CD14-positive monocyte (primary cell): ENCODE data around the gene TPX2. TPM values are rescaled to one million over a fixed set of nuclear protein-coding genes. Genes with fewer than 3 reads are reported as not detected.
"Not testable (repeated sequence)": the region's sequence is repeated elsewhere in the genome, so short reads cannot be mapped to it uniquely, and the experiment has no call there.

Experiments
- DNase-seq, 3 donors: peaks; one replicate each; pipeline ENCODE4 v3.0.0-alpha.2; 2011 to 2022
- H2AFZ ChIP-seq: 2 replicates; pipeline ENCODE4 v1.6.0; 2012; ENCODE audit warnings: mild to moderate bottlenecking, low read depth, low read length, inconsistent platforms; ENCODE audit not compliant: insufficient read depth, poor library complexity, severe bottlenecking
- H3K27ac ChIP-seq, 2 donors: 1 replicate in 1 of 2; 2 replicates in 1 of 2; pipeline ENCODE4 v1.5.1; 2012 to 2013; ENCODE audit warnings: low read length in 2 of 2, control low read depth in 1 of 2, inconsistent platforms in 1 of 2, low read depth in 1 of 2, mild to moderate bottlenecking in 1 of 2
- H3K27me3 ChIP-seq, 2 donors: one replicate each; pipeline versions ENCODE4 v1.6.0 to v1.6.1; 2011 to 2013; ENCODE audit warnings: low read length in 2 of 2; ENCODE audit not compliant: control insufficient read depth in 2 of 2, insufficient read depth in 2 of 2
- H3K36me3 ChIP-seq, 2 donors: replicated peaks in 1 of 2; 1 replicate in 1 of 2; 2 replicates in 1 of 2; pipeline versions ENCODE4 v1.5.1 to v1.6.1; 2012 to 2013; ENCODE audit warnings: low read length in 2 of 2, control low read depth in 1 of 2, inconsistent platforms in 1 of 2, mild to moderate bottlenecking in 1 of 2; ENCODE audit not compliant: insufficient read depth in 2 of 2, control insufficient read depth in 1 of 2
- H3K4me1 ChIP-seq, 2 donors: 1 replicate in 1 of 2; 2 replicates in 1 of 2; pipeline versions ENCODE4 v1.5.1 to v1.6.1; 2012 to 2013; ENCODE audit warnings: low read length in 2 of 2, control low read depth in 1 of 2, inconsistent platforms in 1 of 2, mild to moderate bottlenecking in 1 of 2, moderate library complexity in 1 of 2; ENCODE audit not compliant: insufficient read depth in 2 of 2, control insufficient read depth in 1 of 2
- H3K4me2 ChIP-seq: replicated peaks from 2 replicates; pipeline ENCODE3; 2012; ENCODE audit warnings: low read length, moderate library complexity, mild to moderate bottlenecking; ENCODE audit not compliant: poor library complexity, severe bottlenecking; ENCODE audit errors: extremely low read depth
- H3K4me3 ChIP-seq, 3 experiments: fragments of 200-600 bp in 1 of 3; sonication (generic) in 1 of 3; replicated peaks in 1 of 3; 1 replicate in 2 of 3; 2 replicates in 1 of 3; pipeline ENCODE4 v1.5.1; 2011 to 2013; ENCODE audit warnings: low read length in 3 of 3, mild to moderate bottlenecking in 3 of 3, control low read depth in 2 of 3, low read depth in 2 of 3, inconsistent platforms in 1 of 3, moderate library complexity in 1 of 3
- H3K79me2 ChIP-seq: 2 replicates; pipeline ENCODE4 v1.6.0; 2012; ENCODE audit warnings: mild to moderate bottlenecking, control low read depth, inconsistent platforms, low read length, moderate library complexity; ENCODE audit not compliant: insufficient read depth
- H3K9ac ChIP-seq: 2 replicates; pipeline ENCODE4 v1.6.0; 2017; ENCODE audit warnings: low read length, mild to moderate bottlenecking; ENCODE audit not compliant: insufficient read depth, poor library complexity, severe bottlenecking
- H3K9me3 ChIP-seq, 2 donors: replicated peaks in 1 of 2; 1 replicate in 1 of 2; 2 replicates in 1 of 2; pipeline versions ENCODE4 v1.5.1 to v1.6.1; 2012 to 2013; ENCODE audit warnings: low read length in 2 of 2, control low read depth in 1 of 2; ENCODE audit not compliant: control insufficient read depth in 1 of 2, insufficient read depth in 1 of 2
- H4K20me1 ChIP-seq: 2 replicates; pipeline ENCODE4 v1.6.0; 2012; ENCODE audit warnings: mild to moderate bottlenecking, low read length, control low read depth, moderate library complexity; ENCODE audit not compliant: insufficient read depth
- H3K27ac Mint-ChIP-seq, 7 donors: one replicate each; pipeline ENCODE4 v1.8.0; 2020; ENCODE audit warnings: mild to moderate bottlenecking in 7 of 7, mixed read lengths in 7 of 7, moderate library complexity in 6 of 7, inconsistent platforms in 2 of 7
- H3K27me3 Mint-ChIP-seq, 3 donors: one replicate each; pipeline ENCODE4 v1.8.0; 2021 to 2022; ENCODE audit warnings: low read depth in 3 of 3, mild to moderate bottlenecking in 3 of 3, mixed read lengths in 3 of 3, moderate library complexity in 3 of 3, inconsistent platforms in 1 of 3
- H3K36me3 Mint-ChIP-seq, 2 donors: one replicate each; pipeline ENCODE4 v1.8.0; 2020; ENCODE audit warnings: mixed read lengths in 2 of 2, inconsistent platforms in 1 of 2, mild to moderate bottlenecking in 1 of 2
- H3K4me1 Mint-ChIP-seq: one replicate; pipeline ENCODE4 v1.8.0; 2020; ENCODE audit warnings: mild to moderate bottlenecking, mixed read lengths
- H3K4me3 Mint-ChIP-seq, 2 donors: one replicate each; pipeline ENCODE4 v1.8.0; 2020; ENCODE audit warnings: mild to moderate bottlenecking in 2 of 2, mixed read lengths in 2 of 2, moderate library complexity in 1 of 2
- H3K9me3 Mint-ChIP-seq, 7 donors: one replicate each; pipeline ENCODE4 v1.8.0; 2020 to 2022; ENCODE audit warnings: mixed read lengths in 7 of 7, mild to moderate bottlenecking in 6 of 7, moderate library complexity in 6 of 7, inconsistent platforms in 2 of 7
- WGBS: methylation state at CpG from one replicate; pipeline ENCODE4 v1.1.5; 2013; ENCODE audit warnings: missing lambda C conversion rate; ENCODE audit not compliant: insufficient coverage; 5-methylcytosine and 5-hydroxymethylcytosine counted together
- intact Hi-C, 2 donors: fragments of 100-400 bp; cut with micrococcal nuclease; formaldehyde crosslinking; loops; one replicate each; pipeline versions ENCODE4 v1.15.0 to v1.15.1; 2023
- polyA plus RNA-seq, 3 donors: library from polyadenylated mRNA; depleted of rRNA in 1 of 3; unstranded in 2 of 3; stranded (reverse) in 1 of 3; fragments of 300-500 nt in 2 of 3; fragments of >200 nt in 1 of 3; fragmentation: Illumina TruSeq in 2 of 3; gene quantifications; 1 replicate in 2 of 3; 2 replicates in 1 of 3; pipeline ENCODE4 v1.2.3, GENCODE V29; 2012 to 2021
- TF ChIP-seq, protein P1 (sequence below): fragments of 200-600 bp; IDR thresholded peaks from one replicate; pipeline ENCODE4 v1.8.0; 2022; ENCODE audit warnings: antibody characterized with exemption, mild to moderate bottlenecking

TPX2 gene
- polyA plus RNA-seq, 3 donors: 0.06 TPM; not detected in 2

DNA sequence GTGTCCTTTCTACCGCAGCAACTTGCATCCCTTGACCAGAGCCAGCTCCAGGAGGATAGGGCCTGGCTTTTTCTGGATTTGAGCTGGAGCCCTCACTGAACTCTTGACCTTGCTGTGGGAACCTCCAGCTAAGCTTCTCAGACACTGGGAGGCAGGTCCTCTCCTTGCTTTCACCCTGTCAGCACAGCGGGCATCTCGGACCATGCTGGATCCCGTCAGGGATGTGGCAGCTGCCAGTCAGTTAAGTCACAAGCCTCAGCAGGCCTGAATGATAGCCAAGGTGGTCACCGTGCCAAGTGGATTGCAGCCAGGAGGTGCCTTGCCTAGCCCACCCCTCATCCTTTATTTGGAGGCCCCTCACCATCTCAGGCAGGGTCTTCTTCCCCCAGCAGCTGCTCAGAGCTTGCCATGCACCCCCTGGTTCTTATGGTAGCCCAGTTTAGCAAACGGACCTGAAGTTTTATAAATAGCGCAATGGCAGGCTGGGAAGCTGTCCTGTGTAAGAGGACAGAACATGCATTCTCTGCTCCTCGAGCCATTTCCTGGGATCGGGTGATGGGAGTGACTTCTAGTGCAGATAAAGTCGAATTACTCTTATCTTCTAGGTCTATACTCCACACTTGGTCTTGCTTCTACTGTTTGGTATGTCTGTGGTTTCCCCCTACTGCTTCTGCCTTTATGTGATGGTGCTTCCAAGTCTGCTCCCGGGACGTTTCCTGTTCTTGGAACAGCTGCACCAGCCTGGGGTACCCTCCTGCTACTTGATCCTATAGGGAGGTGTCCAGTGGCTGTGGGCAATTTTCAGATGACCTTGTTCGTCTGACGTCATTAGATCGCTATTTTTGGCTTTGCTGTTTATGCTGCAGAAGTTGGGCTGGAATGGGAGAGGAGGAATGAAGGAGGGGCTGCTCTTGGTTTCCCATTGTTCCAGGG is 73.0 kb downstream of the TPX2 start:
- Histone ChIP-seq H3K4me3 (no peak overlapping the region), H3K9me3 (no peaks in the 10 kb centered on the region), H3K27me3 (no peaks in the 10 kb centered on the region), H3K4me2 (no peak overlapping the region), H3K4me1 (peaks cover 7 to 10% of the 10 kb centered on the region in 2 donors), H3K79me2 (no peaks in the 10 kb centered on the region), H3K27ac (no peak overlapping the region), H3K36me3 (peaks cover 3 to 15% of the 10 kb centered on the region in 2 donors), H3K9ac (no peak overlapping the region), H2AFZ (no peak overlapping the region), H4K20me1 (no peaks in the 10 kb centered on the region)
- H3K27me3 Mint-ChIP-seq: peaks cover 1 to 3% (median 2%) of the 10 kb centered on the region in 3 donors
- H3K4me3 Mint-ChIP-seq: no peak overlapping the region
- no peaks in the 10 kb centered on the region for H3K9me3 Mint-ChIP-seq
- no peak overlapping the region for H3K27ac Mint-ChIP-seq
- 98% methylated on average over 5 of the region's 15 CpGs for WGBS
- DNase-seq: no peak
- H3K36me3 Mint-ChIP-seq: peaks cover 19 to 22% of the 10 kb centered on the region in 2 donors
- H3K4me1 Mint-ChIP-seq: peaks cover 13% of the 10 kb centered on the region
- TF ChIP-seq, protein P1, sequence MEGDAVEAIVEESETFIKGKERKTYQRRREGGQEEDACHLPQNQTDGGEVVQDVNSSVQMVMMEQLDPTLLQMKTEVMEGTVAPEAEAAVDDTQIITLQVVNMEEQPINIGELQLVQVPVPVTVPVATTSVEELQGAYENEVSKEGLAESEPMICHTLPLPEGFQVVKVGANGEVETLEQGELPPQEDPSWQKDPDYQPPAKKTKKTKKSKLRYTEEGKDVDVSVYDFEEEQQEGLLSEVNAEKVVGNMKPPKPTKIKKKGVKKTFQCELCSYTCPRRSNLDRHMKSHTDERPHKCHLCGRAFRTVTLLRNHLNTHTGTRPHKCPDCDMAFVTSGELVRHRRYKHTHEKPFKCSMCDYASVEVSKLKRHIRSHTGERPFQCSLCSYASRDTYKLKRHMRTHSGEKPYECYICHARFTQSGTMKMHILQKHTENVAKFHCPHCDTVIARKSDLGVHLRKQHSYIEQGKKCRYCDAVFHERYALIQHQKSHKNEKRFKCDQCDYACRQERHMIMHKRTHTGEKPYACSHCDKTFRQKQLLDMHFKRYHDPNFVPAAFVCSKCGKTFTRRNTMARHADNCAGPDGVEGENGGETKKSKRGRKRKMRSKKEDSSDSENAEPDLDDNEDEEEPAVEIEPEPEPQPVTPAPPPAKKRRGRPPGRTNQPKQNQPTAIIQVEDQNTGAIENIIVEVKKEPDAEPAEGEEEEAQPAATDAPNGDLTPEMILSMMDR: no peak
- intact Hi-C loops: no loop called here

DNA sequence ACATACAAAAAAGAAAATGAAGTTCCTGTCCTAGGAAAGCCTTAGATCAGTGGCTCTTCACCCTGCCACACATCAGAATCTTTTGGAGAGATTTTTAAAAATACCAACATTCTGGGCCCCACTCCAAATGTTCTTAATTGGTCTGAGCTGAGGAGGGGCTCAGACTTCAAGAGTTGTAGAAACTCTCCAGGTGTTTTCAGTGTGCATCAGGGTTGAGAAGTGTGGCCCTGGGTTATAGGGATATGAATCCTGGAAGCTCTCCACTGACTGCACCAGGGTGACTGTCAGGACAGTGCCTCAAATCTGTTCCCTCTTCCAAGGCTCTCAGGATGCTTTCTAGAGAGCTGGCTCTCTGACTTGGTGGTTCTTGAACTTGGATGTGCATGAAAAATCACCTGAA is 74.5 kb downstream of the TPX2 start:
- Histone ChIP-seq H3K27ac (no peak overlapping the region), H3K4me3 (no peak overlapping the region), H3K9ac (no peak overlapping the region), H3K27me3 (no peaks in the 10 kb centered on the region), H3K79me2 (no peaks in the 10 kb centered on the region), H3K36me3 (peaks cover 0 to 5% of the 10 kb centered on the region in 2 donors), H2AFZ (no peak overlapping the region), H3K4me1 (peaks cover 7 to 10% of the 10 kb centered on the region in 2 donors), H3K4me2 (no peak overlapping the region), H4K20me1 (no peaks in the 10 kb centered on the region), H3K9me3 (no peaks in the 10 kb centered on the region)
- H3K4me3 Mint-ChIP-seq: no peak overlapping the region
- intact Hi-C loops: no loop called here
- no peak overlapping the region for H3K27ac Mint-ChIP-seq
- peaks cover 13% of the 10 kb centered on the region for H3K4me1 Mint-ChIP-seq
- H3K36me3 Mint-ChIP-seq: peaks cover 8 to 14% of the 10 kb centered on the region in 2 donors
- TF ChIP-seq, protein P1: no peak
- no peaks in the 10 kb centered on the region for H3K9me3 Mint-ChIP-seq
- H3K27me3 Mint-ChIP-seq: peaks cover 0 to 3% (median 2%) of the 10 kb centered on the region in 3 donors
- DNase-seq: no peak

DNA sequence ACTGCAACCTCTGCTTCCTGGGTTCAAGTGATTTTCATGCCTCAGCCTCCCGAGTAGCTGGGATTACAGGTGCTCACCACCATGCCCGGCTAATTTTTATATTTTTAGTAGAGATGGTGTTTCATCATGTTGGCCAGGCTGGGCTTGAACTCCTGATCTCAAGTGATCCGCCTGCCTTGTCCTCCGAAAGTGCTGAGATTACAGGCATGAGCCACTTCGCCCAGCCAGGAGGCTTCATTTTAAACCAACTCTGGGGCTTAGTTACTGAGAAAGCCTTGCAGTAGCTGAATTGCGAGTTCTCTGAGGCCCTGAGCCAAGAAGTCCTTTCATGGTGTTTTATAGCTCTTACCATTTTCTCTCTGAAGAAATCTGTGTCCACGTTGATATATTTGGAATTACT is 75.1 kb downstream of the TPX2 start:
- H3K9me3 Mint-ChIP-seq, H3K4me2 ChIP-seq, H3K4me3 ChIP-seq, intact Hi-C loops, H3K27me3 ChIP-seq, H3K9me3 ChIP-seq, H3K27me3 Mint-ChIP-seq, DNase-seq, H3K9ac ChIP-seq, H3K27ac Mint-ChIP-seq, H3K27ac ChIP-seq, H3K79me2 ChIP-seq, H4K20me1 ChIP-seq, H3K36me3 ChIP-seq, H2AFZ ChIP-seq, H3K4me3 Mint-ChIP-seq: not testable (repeated sequence)
- WGBS: 100% methylated on average over 2 of the region's 7 CpGs
- H3K4me1 ChIP-seq: peaks cover 7 to 10% of the 10 kb centered on the region in 2 donors
- Mint-ChIP-seq H3K4me1 (peaks cover 13% of the 10 kb centered on the region), H3K36me3 (peaks cover 3 to 10% of the 10 kb centered on the region in 2 donors)
